Activated naive CD8-positive, alpha-beta T cell treated with anti-CD3 and anti-CD28 coated beads, Interleukin-2, amount 50 U/mL, for 24 hours (primary cell): ENCODE measurements around the gene HMHB1.
"Not testable (repeated sequence)": the region's sequence is repeated elsewhere in the genome, so short reads cannot be mapped to it uniquely, and the experiment has no call there.

Experiments
- ATAC-seq: fragments of 150-1000 bp; cut with Tn5 transposase; one replicate; pipeline ENCODE4 v1.10.0; 2021
- DNase-seq: peaks from one replicate; pipeline ENCODE4 v3.0.0; 2021
- H3K27ac Mint-ChIP-seq: one replicate; pipeline ENCODE4 v1.8.0; 2021; ENCODE audit warnings: mild to moderate bottlenecking, mixed read lengths
- H3K27me3 Mint-ChIP-seq: one replicate; pipeline ENCODE4 v1.8.0; 2021; ENCODE audit warnings: mixed read lengths
- H3K36me3 Mint-ChIP-seq: one replicate; pipeline ENCODE4 v1.8.0; 2021; ENCODE audit warnings: low read depth, mixed read lengths
- H3K4me1 Mint-ChIP-seq: one replicate; pipeline ENCODE4 v1.8.0; 2021; ENCODE audit warnings: mixed read lengths
- H3K4me3 Mint-ChIP-seq: one replicate; pipeline ENCODE4 v1.8.0; 2021; ENCODE audit warnings: mild to moderate bottlenecking, moderate library complexity, mixed read lengths
- H3K9me3 Mint-ChIP-seq: one replicate; pipeline ENCODE4 v1.8.0; 2021; ENCODE audit warnings: mixed read lengths

Gene HMHB1

GRCh38 chr5:143790457-143791112 is 21.4 kb upstream of the HMHB1 start:
- no peaks in the 10 kb centered on the region for H3K9me3 Mint-ChIP-seq
- no peaks in the 10 kb centered on the region for H3K27me3 Mint-ChIP-seq
- H3K27ac Mint-ChIP-seq, result no peak overlapping the region
- H3K36me3 Mint-ChIP-seq, result no peaks in the 10 kb centered on the region
- peaks cover 10% of the 10 kb centered on the region for H3K4me1 Mint-ChIP-seq
- DNase-seq (no peak), ATAC-seq (no peak)
- no peak overlapping the region for H3K4me3 Mint-ChIP-seq

DNA sequence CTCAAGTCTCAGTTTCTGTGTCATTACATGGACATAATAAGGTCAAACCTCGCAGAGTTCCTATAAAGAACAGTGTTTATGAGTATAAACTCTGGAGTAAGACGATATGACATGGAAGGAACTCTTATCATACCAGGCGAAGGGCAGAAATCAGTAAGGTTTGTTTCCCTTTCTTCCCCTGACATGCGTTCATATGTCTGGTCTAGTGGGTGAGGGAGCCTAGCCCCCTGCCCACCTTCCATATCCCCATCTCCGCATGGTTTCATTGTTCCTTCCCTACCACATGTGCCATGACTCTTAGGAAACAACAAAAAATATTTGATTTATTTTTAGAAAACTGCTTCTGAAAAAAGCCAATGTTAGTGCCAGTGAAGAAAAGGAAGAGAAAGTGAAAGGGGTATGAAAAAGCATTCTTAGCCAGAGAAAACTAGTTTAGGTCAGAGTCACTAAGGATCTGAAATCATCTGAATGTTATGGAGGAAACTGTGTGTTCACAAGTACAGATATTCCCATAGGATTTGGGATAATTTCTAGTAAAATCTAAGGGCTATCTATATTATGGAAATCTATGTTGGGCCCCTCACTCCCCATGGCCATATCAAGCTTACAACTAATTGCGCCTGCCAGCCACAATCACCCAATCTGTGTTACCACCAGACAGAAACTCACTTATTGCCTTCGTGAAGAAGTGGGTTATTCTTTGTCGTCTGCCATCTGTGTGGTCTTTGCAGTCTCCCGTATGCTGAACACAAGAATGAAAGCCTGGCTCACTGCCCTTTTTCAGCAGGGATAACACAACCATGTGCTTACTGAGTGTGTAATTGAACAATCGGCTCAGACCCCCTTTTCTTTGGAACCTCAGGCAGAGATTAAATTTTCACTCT is 19.9 kb upstream of the HMHB1 start:
- Mint-ChIP-seq H3K4me3 (peak overlapping the region; percentile 47), H3K27ac (peak overlapping the region; percentile 64), H3K36me3 (no peaks in the 10 kb centered on the region), H3K9me3 (no peaks in the 10 kb centered on the region), H3K4me1 (peaks cover 10% of the 10 kb centered on the region), H3K27me3 (peaks cover 1% of the 10 kb centered on the region)
- ATAC-seq (no peak), DNase-seq (no peak)

DNA sequence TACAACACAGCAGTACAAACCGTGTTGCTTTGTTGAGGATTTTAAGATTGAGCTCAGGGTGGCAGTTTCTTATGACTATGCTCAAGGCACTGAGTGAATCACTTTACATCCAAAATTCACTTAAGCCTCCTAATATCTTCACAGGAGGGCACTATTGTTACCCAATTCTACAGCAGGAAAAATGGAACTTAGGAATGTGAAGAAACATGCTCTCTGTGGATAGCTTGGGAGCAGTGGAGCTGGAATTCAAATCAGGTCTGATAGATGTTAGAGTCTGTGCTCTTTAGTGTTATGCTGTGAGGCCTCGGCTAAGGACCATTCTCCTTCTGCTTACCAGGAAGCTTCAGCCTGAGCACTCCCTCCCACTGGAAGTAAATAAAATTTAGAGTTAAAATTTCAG is 18.7 kb upstream of the HMHB1 start:
- Mint-ChIP-seq H3K36me3 (no peaks in the 10 kb centered on the region), H3K27me3 (peaks cover 1% of the 10 kb centered on the region), H3K4me1 (peaks cover 10% of the 10 kb centered on the region), H3K9me3 (no peaks in the 10 kb centered on the region), H3K4me3 (no peak overlapping the region), H3K27ac (no peak overlapping the region)
- DNase-seq (no peak), ATAC-seq (no peak)

- no peaks in the 10 kb centered on the region for H3K36me3 Mint-ChIP-seq
- no peak overlapping the region for H3K4me3 Mint-ChIP-seq
- no peak for DNase-seq
These were observed 15.8 kb upstream of the HMHB1 start for GRCh38 chr5:143796125-143796524.

DNA sequence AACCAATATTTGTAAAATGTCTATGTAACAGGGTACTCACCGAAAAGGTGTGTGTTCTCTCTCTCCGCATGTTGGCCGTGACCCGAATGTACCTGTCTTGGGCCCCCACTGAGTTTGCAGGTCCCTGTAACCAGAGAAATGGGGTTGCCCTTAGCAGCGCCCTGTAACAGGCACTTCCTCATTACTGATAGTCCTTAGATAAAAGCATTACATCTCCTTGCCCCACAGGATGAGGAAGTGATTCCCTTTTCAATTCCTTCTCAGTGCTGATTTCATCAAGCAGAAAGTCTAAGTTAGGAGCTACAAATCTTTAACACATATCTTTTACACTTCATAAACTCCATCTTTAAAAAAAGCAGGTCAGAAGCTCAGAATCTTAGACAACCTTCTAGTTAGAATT is 15.2 kb upstream of the HMHB1 start:
- Mint-ChIP-seq H3K4me1 (peaks cover 18% of the 10 kb centered on the region), H3K9me3 (no peaks in the 10 kb centered on the region), H3K4me3 (no peak overlapping the region), H3K27ac (no peak overlapping the region), H3K36me3 (no peaks in the 10 kb centered on the region), H3K27me3 (peaks cover 1% of the 10 kb centered on the region)
- ATAC-seq, result no peak
- DNase-seq, result no peak

More at GRCh38 chr5:143796125-143796524, 15.8 kb upstream of the HMHB1 start:
- peaks cover 1% of the 10 kb centered on the region for H3K27me3 Mint-ChIP-seq
- H3K4me1 Mint-ChIP-seq, result peaks cover 19% of the 10 kb centered on the region
- ATAC-seq, result no peak
- H3K27ac Mint-ChIP-seq, result no peak overlapping the region
- no peaks in the 10 kb centered on the region for H3K9me3 Mint-ChIP-seq

- no peak for DNase-seq
- no peak overlapping the region for H3K27ac Mint-ChIP-seq
- no peaks in the 10 kb centered on the region for H3K9me3 Mint-ChIP-seq
- H3K4me3 Mint-ChIP-seq, result no peak overlapping the region
- peaks cover 1% of the 10 kb centered on the region for H3K27me3 Mint-ChIP-seq
- no peaks in the 10 kb centered on the region for H3K36me3 Mint-ChIP-seq
- H3K4me1 Mint-ChIP-seq, result peaks cover 8% of the 10 kb centered on the region
- ATAC-seq, result no peak
These were observed 11.2 kb upstream of the HMHB1 start for GRCh38 chr5:143800715-143801114.

DNA sequence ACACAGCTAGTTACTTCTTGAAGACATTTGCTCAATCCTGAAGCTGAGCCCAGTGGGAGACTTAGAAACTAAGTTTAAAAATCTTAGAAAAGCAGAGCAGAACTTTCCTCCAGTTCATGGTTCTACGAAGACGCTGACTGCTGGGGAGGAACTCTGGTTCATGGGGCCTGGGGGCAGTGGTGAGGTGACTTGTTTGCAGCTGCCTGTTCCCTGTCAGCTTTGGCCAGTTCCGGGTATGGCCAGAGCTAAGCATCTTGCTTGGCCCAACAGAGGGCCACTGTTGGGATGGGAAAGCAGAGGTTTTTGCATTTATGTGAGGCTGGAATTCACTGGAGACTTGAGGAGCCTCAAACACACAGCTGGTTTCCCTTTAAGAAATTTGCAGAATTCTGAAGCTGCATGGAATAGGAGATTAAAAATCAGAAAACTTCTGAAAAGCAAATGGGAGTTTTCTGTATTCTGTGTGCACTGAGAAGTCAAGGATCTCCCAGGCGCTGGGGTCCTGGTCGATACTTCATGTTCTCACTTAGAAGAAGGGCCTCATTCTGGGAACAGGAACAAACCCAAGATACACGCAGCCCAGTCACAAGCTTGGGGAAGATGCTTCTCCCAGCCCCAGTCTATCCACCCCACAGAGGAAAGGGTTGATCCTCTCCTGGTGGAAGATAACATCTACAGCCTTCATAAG is 10.6 kb upstream of the HMHB1 start:
- DNase-seq (no peak), ATAC-seq (no peak)
- no peak overlapping the region for H3K4me3 Mint-ChIP-seq
- H3K9me3 Mint-ChIP-seq, result no peaks in the 10 kb centered on the region
- no peak overlapping the region for H3K27ac Mint-ChIP-seq
- H3K4me1 Mint-ChIP-seq, result peaks cover 9% of the 10 kb centered on the region
- no peaks in the 10 kb centered on the region for H3K27me3 Mint-ChIP-seq
- H3K36me3 Mint-ChIP-seq, result no peaks in the 10 kb centered on the region

GRCh38 chr5:143805861-143806260 is 6.1 kb upstream of the HMHB1 start:
- DNase-seq (no peak), ATAC-seq (no peak)
- Mint-ChIP-seq H3K27ac (no peak overlapping the region), H3K4me3 (no peak overlapping the region), H3K9me3 (no peaks in the 10 kb centered on the region), H3K27me3 (no peaks in the 10 kb centered on the region), H3K36me3 (no peaks in the 10 kb centered on the region), H3K4me1 (peaks cover 8% of the 10 kb centered on the region)

GRCh38 chr5:143806579-143806978 is 5.4 kb upstream of the HMHB1 start:
- Mint-ChIP-seq H3K36me3 (no peaks in the 10 kb centered on the region), H3K27ac (no peak overlapping the region), H3K27me3 (no peaks in the 10 kb centered on the region), H3K9me3 (no peaks in the 10 kb centered on the region), H3K4me1 (peaks cover 7% of the 10 kb centered on the region), H3K4me3 (no peak overlapping the region)
- DNase-seq (no peak), ATAC-seq (no peak)

- DNase-seq (no peak), ATAC-seq (no peak)
- Mint-ChIP-seq H3K4me3 (no peak overlapping the region), H3K36me3 (no peaks in the 10 kb centered on the region), H3K4me1 (peaks cover 15% of the 10 kb centered on the region), H3K27ac (no peak overlapping the region), H3K27me3 (peaks cover 4% of the 10 kb centered on the region), H3K9me3 (no peaks in the 10 kb centered on the region)
These were observed 4.6 kb upstream of the HMHB1 start for GRCh38 chr5:143807401-143807800.

DNA sequence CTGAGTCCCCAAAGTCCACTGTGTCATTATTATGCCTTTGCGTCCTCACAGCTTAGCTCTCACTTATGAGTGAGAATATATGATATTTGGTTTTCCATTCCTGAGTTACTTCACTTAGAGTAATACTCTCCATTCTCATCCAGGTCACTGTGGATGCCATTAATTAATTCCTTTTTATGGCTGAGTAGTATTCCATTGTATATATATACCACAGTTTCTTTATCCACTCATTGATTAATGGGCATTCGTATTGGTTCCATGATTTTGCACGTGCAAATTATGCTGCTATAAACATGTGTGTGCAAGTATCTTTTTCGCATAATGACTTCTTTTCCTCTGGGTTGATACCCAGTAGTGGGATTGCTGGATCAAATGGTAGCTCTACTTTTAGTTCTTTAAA is 4.4 kb downstream of the HMHB1 start:
- H3K4me1 Mint-ChIP-seq, result peaks cover 18% of the 10 kb centered on the region
- not testable (repeated sequence) for DNase-seq, H3K27ac Mint-ChIP-seq, H3K27me3 Mint-ChIP-seq, H3K36me3 Mint-ChIP-seq, H3K9me3 Mint-ChIP-seq, H3K4me3 Mint-ChIP-seq, ATAC-seq

DNA sequence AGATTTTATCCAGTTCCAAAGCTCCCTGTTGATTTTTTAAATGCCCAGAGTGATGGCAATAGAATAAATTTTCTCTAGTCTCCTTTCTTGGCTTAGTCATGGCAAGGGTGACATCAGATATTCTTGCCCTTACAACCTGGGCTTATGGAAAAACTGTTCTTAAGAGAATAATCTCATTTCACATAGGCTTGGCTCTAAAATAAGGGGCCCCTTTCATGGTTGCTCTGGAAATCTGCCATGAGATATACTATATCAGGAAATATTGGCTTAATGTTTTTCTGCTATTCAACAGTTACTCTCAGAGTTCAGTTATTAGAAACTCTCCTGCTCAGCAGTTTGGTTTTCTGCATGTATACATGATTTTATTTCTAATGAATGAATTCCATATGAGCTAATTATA is 7.8 kb downstream of the HMHB1 start:
- DNase-seq, result no peak

GRCh38 chr5:143820451-143820850 is 8.5 kb downstream of the HMHB1 start:
- no peak for ATAC-seq
- no peaks in the 10 kb centered on the region for H3K4me1 Mint-ChIP-seq
- H3K27me3 Mint-ChIP-seq, result no peaks in the 10 kb centered on the region
- H3K9me3 Mint-ChIP-seq, result peaks cover 3% of the 10 kb centered on the region
- H3K36me3 Mint-ChIP-seq, result no peaks in the 10 kb centered on the region
- no peak overlapping the region for H3K27ac Mint-ChIP-seq
- H3K4me3 Mint-ChIP-seq, result no peak overlapping the region
- no peak for DNase-seq

More for the DNA sequence above, 7.8 kb downstream of the HMHB1 start:
- no peak overlapping the region for H3K27ac Mint-ChIP-seq
- no peak for ATAC-seq
- peaks cover 3% of the 10 kb centered on the region for H3K9me3 Mint-ChIP-seq
- no peaks in the 10 kb centered on the region for H3K36me3 Mint-ChIP-seq
- H3K4me1 Mint-ChIP-seq, result no peaks in the 10 kb centered on the region
- H3K27me3 Mint-ChIP-seq, result no peaks in the 10 kb centered on the region
- no peak overlapping the region for H3K4me3 Mint-ChIP-seq

DNA sequence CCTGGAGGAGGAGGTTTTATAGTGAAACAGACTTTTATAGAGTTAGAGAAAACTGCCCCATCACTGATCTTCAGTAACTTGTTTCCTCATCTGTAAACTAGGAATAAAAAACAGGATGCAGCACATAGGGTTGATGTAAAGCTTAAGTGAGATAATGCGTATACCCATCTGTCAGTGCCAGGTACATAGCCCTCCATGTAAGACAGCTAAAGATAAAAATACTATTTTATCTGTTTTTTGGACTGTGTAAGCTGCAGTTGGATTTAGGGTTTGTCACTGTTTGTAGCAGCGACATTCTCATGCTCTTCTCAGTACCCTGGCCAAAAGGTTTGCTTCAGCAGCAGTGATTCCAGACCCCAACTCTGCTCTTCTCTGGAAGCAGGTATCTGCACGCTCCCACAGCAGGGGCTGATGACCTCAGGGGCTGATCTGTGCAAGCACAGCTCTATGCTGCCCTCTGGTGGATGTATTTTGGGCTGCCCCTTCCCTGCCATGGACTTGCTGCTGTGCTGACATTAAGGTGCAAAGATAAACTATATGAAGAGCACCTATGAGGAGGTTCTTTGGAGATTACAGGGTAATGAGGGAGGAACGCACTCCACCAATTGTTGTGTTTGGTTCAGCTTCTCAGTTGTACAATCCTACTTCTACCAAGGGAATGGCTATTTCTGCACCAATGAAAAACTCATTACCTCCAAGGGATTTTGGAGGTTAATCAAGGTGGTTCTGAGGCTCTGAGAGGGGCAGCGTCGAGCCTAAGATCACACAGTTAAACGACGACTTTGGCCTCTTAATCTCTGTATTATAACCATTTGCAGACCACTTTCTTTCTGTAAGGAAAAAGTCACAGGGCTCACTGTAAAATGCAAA is 13.1 kb downstream of the HMHB1 start:
- H3K27me3 Mint-ChIP-seq, result no peaks in the 10 kb centered on the region
- no peak overlapping the region for H3K27ac Mint-ChIP-seq
- H3K4me1 Mint-ChIP-seq, result peaks cover 21% of the 10 kb centered on the region
- peak; percentile 81 for ATAC-seq
- no peak overlapping the region for H3K4me3 Mint-ChIP-seq
- peak; percentile 88 for DNase-seq
- no peaks in the 10 kb centered on the region for H3K9me3 Mint-ChIP-seq
- no peaks in the 10 kb centered on the region for H3K36me3 Mint-ChIP-seq
